Measurements from ENCODE around the gene DIDO1. TPM values are rescaled to one million over a fixed set of nuclear protein-coding genes. Genes with fewer than 3 reads are reported as not detected.
"Not testable (repeated sequence)": the region's sequence is repeated elsewhere in the genome, so short reads cannot be mapped to it uniquely, and the experiment has no call there.

DIDO1 gene
- total and polyA plus RNA-seq, 5 donors: 23.3 to 42.5 (median 39.0) TPM

GRCh38 chr20:62961799-62962198 lies 35.5 kb upstream of the DIDO1 start:
- peak in 2 of 3 donors; percentile 11 to 40 for DNase-seq
- H3K4me1 ChIP-seq (ENCODE audit: control insufficient read depth, insufficient read depth, low read length): no peaks in the 10 kb centered on the region
- no peaks in the 10 kb centered on the region for H3K9me3 ChIP-seq (ENCODE audit: control insufficient read depth, low read length)
- intact Hi-C loops (cut with DNase I): no loop called here
- no peak for ATAC-seq
- WGBS: 92% methylated on average over 8 of the region's 8 CpGs
- H3K27me3 ChIP-seq (ENCODE audit: control insufficient read depth, insufficient read depth): no peaks in the 10 kb centered on the region
- no peak overlapping the region for H3K27ac ChIP-seq (ENCODE audit: low read length)
- no peak overlapping the region for H3K4me3 ChIP-seq (ENCODE audit: low read length)

DNA sequence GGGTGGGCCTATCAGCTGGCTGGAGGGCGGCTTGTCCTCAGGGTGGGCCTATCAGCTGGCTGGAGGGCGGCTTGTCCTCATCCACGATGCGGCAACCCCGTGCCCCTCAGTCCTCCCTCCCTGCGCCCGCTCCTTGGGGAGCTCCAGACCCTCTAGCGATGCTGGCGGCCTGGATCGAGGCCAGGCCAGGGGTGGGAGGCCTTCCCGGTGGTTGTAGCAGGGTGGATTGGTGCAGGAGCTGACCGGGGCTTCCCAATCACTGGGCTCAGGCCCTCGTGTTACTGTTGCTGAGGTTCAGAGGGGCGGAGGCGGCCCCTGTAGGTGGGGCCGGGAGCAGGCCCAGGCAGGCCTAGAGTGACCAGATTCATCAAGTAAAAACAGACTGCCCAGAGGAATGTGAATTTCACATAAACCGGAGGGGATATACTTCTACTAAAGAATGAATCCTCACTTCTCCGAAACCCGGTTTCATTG lies 35.0 kb upstream of the DIDO1 start:
- WGBS: 67% methylated on average over 19 of the region's 19 CpGs
- ATAC-seq (peak in 1 of 2 donors; percentile 23), DNase-seq (peak in 1 of 3 donors; percentile 68)
- no peaks in the 10 kb centered on the region for H3K27me3 ChIP-seq (ENCODE audit: control insufficient read depth, insufficient read depth)
- intact Hi-C loops (cut with DNase I): no loop called here
- no peaks in the 10 kb centered on the region for H3K4me1 ChIP-seq (ENCODE audit: control insufficient read depth, insufficient read depth, low read length)
- H3K9me3 ChIP-seq (ENCODE audit: control insufficient read depth, low read length): no peaks in the 10 kb centered on the region
- H3K27ac ChIP-seq (ENCODE audit: low read length): peak overlapping the region; percentile 0
- H3K4me3 ChIP-seq (ENCODE audit: low read length): no peak overlapping the region

DNA sequence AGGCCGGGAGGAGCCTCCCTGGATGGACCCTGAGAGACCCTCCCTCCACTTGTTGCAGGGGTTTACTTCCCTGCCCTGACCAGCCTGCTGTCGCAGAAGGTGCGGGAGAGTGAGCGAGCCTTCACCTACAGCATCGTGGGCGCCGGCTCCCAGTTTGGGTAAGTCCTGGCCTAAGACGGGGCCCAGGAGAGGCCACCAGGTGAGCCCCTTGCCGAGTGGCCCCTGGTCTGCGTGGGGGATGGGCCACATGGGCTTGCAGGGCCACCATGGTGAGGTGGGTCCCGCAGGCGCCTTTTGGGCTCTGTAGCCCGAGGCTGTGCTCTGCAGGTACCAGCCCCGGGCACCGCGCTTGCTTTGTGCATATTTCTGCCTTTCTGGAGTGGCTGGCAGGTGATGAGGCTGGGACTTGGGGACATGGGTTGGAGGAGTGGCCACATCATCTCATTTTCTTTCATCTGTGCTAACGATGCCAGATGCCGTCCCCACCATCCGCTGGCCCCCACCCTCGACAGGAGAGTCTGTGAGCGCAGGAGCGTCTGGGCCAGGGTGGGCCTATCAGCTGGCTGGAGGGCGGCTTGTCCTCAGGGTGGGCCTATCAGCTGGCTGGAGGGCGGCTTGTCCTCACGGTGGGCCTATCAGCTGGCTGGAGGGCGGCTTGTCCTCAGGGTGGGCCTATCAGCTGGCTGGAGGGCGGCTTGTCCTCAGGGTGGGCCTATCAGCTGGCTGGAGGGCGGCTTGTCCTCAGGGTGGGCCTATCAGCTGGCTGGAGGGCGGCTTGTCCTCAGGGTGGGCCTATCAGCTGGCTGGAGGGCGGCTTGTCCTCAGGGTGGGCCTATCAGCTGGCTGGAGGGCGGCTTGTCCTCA lies 34.4 kb upstream of the DIDO1 start:
- WGBS: 83% methylated on average over 27 of the region's 31 CpGs
- H3K27me3 ChIP-seq (ENCODE audit: control insufficient read depth, insufficient read depth); H3K27ac ChIP-seq (ENCODE audit: low read length); ATAC-seq; intact Hi-C loops (cut with DNase I); H3K9me3 ChIP-seq (ENCODE audit: control insufficient read depth, low read length); H3K4me3 ChIP-seq (ENCODE audit: low read length); H3K4me1 ChIP-seq (ENCODE audit: control insufficient read depth, insufficient read depth, low read length): not testable (repeated sequence)
- DNase-seq: peak; percentile 22 to 68 (median 46)

DNA sequence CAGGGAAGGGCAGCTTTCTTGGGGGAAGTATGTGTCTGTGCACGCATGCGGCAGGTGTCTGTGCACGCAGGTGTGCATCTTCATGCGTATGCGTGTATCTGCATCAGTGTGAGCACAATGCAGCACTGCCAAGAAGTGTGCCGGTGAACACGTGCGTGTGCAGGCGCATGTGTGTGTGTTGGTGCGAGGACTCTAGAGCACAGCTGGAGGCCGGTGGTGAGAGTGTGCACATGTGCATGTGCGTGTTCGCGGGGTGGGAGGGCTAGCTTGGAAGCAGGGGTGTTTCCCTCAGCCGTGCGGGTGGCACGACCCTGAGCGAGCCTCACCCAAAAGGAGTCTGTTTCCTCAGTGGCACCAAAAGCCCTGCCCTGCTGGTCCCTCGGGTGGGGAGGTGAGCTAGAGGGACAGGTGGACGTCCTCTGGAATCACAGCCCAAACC lies 33.7 kb upstream of the DIDO1 start:
- intact Hi-C loops (cut with DNase I): no loop called here
- H3K4me3 ChIP-seq (ENCODE audit: low read length): no peak overlapping the region
- H3K9me3 ChIP-seq (ENCODE audit: control insufficient read depth, low read length): no peaks in the 10 kb centered on the region
- ATAC-seq (no peak), DNase-seq (peak in 1 of 3 donors; percentile 40)
- H3K4me1 ChIP-seq (ENCODE audit: control insufficient read depth, insufficient read depth, low read length): no peaks in the 10 kb centered on the region
- no peak overlapping the region for H3K27ac ChIP-seq (ENCODE audit: low read length)
- 93% methylated on average over 20 of the region's 20 CpGs for WGBS
- H3K27me3 ChIP-seq (ENCODE audit: control insufficient read depth, insufficient read depth): no peaks in the 10 kb centered on the region

DNA sequence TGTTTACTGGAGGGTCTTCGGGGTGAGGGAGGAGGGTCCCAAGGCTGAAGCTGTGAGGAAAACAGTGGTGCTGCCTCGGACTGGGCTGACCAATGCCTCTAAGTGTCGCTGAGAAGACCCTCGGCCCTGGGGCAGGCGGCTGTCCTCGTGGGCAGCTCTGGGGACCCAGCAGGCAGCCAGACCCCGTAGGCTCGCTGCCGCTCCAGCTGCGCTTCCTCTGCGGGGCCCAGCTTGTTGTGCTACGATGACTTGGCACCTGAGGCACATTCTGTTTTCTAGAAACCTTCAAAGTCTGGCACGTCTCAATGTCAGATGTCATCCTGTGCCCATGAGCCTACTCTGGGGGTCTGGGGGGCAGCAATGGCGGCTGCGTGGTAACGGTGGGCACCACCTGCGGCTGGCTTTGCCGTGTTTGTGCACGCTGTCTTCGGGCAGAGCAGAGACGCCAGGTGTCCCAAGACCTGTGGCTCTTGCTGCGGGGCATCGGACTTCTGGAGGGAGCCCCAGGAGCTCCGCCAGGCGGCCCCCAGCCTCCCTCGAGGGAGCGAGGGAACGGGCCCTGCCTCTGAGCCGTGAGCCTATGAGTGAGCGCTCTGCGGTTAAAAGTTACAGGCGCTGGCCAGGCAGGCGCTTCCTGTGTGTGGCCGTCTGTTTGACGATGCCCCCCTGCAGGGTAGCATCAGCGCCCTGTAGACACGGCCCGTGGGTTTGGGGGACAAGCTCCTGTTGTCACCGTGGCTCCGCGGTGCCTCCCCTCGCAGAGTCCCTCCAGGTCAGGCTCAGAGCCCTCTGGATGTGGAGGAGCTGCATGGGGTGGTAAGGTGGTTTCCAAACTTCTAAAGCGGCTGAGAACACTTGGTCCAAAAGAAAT lies 33.0 kb upstream of the DIDO1 start:
- Histone ChIP-seq H3K9me3 (ENCODE audit: control insufficient read depth, low read length) (no peaks in the 10 kb centered on the region), H3K27ac (ENCODE audit: low read length) (no peak overlapping the region), H3K27me3 (ENCODE audit: control insufficient read depth, insufficient read depth) (no peaks in the 10 kb centered on the region), H3K4me3 (ENCODE audit: low read length) (no peak overlapping the region), H3K4me1 (ENCODE audit: control insufficient read depth, insufficient read depth, low read length) (no peaks in the 10 kb centered on the region)
- WGBS: 80% methylated on average over 43 of the region's 43 CpGs
- intact Hi-C loops (cut with DNase I): no loop called here
- DNase-seq (peak; percentile 11 to 50 (median 34)), ATAC-seq (no peak)

DNA sequence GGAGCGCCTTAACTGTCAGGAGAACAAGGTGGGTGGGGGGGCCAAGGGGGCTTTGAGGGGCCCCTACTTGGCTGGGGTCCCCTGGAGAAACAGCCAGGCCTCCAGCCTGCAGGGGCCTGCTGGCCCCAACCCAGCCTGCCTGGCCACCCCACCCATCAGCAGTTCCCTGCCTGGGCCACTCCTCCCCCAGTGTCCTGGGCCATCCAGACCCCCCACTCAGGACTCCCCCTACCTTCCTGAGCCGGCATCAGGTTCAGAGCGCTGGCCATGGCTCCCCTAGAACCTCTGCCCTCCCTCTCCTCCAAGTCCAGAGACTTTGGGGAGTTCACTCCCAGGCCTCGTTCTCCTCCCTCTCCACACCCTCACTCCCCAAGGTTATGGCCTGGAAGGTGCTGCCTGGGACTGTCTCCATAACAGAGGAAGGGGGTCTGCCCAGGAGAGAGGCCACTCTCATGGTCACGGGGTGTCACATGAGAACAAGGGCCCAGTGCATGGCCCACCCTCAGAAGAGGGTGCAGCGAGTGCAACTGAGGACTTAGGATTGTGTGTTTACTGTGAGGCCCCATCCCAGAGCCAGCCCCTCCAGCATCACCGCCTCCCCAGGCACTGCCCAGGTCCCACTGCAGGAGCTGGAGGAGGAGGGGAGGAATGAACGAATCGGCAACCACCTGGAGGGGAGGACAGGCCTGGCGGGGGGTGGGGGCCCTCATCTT lies 32.2 kb upstream of the DIDO1 start:
- Histone ChIP-seq H3K27ac (ENCODE audit: low read length) (no peak overlapping the region), H3K4me1 (ENCODE audit: control insufficient read depth, insufficient read depth, low read length) (peaks cover 2% of the 10 kb centered on the region), H3K9me3 (ENCODE audit: control insufficient read depth, low read length) (no peaks in the 10 kb centered on the region), H3K27me3 (ENCODE audit: control insufficient read depth, insufficient read depth) (no peaks in the 10 kb centered on the region), H3K4me3 (ENCODE audit: low read length) (no peak overlapping the region)
- ATAC-seq (no peak), DNase-seq (peak; percentile 4 to 40 (median 23))
- WGBS: 77% methylated on average over 10 of the region's 10 CpGs
- intact Hi-C loops (cut with DNase I): no loop called here

DNA sequence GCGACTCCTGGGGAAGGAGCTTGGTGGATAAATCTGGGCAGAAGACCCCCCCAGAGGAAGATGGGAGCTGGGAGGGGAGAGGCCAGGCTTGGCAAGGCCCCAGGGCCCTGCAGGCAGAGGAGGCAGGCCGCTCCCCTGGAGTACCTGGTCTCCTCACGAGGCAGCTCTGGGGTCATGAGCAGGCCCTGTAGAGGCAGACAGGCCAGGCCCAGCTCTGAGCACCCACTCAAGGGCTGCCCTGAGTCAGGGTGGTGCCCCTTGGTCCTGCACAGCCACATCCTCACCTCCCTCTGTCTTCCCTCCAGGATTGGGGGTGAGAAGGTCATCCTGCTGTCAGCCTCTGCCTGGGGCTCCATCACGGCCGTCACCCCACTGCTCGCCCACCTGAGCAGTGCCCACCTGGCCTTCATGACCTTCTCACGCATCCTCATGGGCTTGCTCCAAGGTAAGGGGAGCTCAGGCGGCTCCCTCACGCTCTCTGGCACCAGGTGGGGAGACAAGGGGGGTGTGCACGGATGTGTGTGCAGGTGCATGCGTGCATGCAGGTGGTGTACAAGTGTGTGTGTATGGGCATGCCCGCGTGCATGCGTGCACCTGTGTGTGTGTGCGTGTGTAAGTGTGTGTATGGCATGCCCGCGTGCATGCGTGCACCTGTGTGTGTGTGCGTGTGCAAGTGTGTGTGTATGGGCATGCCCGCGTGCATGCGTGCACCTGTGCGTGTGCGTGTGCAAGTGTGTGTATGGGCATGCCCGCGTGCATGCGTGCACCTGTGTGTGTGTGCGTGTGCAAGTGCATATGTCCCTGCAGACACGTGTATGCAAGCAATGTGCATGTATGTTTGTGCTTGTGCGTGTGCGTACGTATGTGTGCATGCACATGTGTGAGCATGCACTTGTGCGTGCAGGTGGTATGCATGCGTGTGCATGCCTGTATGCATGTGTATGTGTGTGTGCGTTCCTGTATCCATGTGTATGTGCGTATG lies 31.1 kb upstream of the DIDO1 start:
- intact Hi-C loops (cut with DNase I): no loop called here
- Histone ChIP-seq H3K27ac (ENCODE audit: low read length) (no peak overlapping the region), H3K4me1 (ENCODE audit: control insufficient read depth, insufficient read depth, low read length) (peaks cover 9% of the 10 kb centered on the region), H3K9me3 (ENCODE audit: control insufficient read depth, low read length) (no peaks in the 10 kb centered on the region), H3K27me3 (ENCODE audit: control insufficient read depth, insufficient read depth) (no peaks in the 10 kb centered on the region), H3K4me3 (ENCODE audit: low read length) (no peak overlapping the region)
- 97% methylated on average over 36 of the region's 36 CpGs for WGBS
- peak in 2 of 3 donors; percentile 16 to 47 for DNase-seq
- no peak for ATAC-seq

- no peak overlapping the region for H3K4me3 ChIP-seq (ENCODE audit: low read length)
- no peaks in the 10 kb centered on the region for H3K27me3 ChIP-seq (ENCODE audit: control insufficient read depth, insufficient read depth)
- ATAC-seq (no peak), DNase-seq (peak in 2 of 3 donors; percentile 14 to 53)
- H3K27ac ChIP-seq (ENCODE audit: low read length): no peak overlapping the region
- peaks cover 9% of the 10 kb centered on the region for H3K4me1 ChIP-seq (ENCODE audit: control insufficient read depth, insufficient read depth, low read length)
- WGBS: 90% methylated on average over 25 of the region's 25 CpGs
- H3K9me3 ChIP-seq (ENCODE audit: control insufficient read depth, low read length): no peaks in the 10 kb centered on the region
- intact Hi-C loops (cut with DNase I): no loop called here
Measured at GRCh38 chr20:62956387-62957135, 30.3 kb upstream of the DIDO1 start.

DNA sequence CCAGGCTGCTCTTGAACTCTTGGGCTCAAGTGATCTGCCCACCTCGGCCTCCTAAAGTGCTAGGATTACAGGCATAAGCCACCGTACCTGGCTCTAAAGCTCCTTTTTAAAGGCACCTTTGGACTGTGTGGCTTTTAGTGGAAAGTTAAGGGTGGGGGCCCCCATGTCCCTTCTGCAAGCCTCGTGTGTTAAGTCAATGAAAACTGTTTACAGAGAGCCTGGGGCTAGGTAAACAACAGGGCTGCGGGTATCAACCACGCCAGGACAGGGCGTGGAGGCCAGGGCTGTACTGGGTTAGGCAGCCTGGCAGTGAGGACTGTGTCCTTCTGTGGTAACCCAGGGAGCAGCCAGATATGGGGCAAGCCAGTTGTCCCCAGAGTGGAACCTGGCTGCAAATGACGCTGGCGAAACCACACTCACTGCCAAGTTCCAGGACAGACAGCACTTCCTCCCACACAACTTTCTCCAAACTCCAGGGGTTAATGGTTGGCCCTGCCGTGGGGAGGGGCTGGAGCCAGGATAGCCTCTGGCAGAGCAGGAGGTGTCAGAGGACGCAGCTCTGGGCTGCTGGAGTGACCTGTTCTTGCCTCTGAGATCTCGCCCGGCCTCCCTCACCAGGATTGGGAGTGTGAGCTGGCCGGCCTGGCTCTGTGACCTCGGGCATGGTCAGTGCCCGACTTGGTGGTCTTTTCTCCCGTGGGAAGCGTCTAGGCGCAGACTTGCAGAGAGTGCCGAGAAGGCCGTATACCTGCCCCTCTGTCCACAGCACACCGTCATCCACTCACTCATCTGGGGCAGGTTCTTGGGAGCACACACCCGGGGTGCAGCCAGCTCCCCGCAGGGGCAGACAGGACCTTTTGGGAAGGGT lies 29.4 kb upstream of the DIDO1 start:
- DNase-seq: peak in 2 of 3 donors; percentile 21 to 56
- Histone ChIP-seq H3K4me3 (ENCODE audit: low read length) (no peak overlapping the region), H3K4me1 (ENCODE audit: control insufficient read depth, insufficient read depth, low read length) (peaks cover 9% of the 10 kb centered on the region), H3K27ac (ENCODE audit: low read length) (peak overlapping the region; percentile 14), H3K27me3 (ENCODE audit: control insufficient read depth, insufficient read depth) (no peaks in the 10 kb centered on the region), H3K9me3 (ENCODE audit: control insufficient read depth, low read length) (no peaks in the 10 kb centered on the region)
- intact Hi-C loops (cut with DNase I): no loop called here
- ATAC-seq: peak; percentile 2 to 3
- WGBS: 69% methylated on average over 23 of the region's 23 CpGs

Measured in right cardiac atrium (tissue), 5 donors.